IPS-15b (cell line): ENCODE data around the gene ORC2.
A peak's percentile ranks its signal among the peaks of the same experiment; 100 is the strongest.
"Not testable (repeated sequence)": the region's sequence is repeated elsewhere in the genome, so short reads cannot be mapped to it uniquely, and the experiment has no call there.

Experiments used
- H3K27me3 ChIP-seq: one replicate; pipeline ENCODE4 v1.6.1; 2013; ENCODE audit warnings: low read length; ENCODE audit not compliant: control insufficient read depth, insufficient read depth
- H3K36me3 ChIP-seq: one replicate; pipeline ENCODE4 v1.6.1; 2013; ENCODE audit warnings: low read length; ENCODE audit not compliant: control insufficient read depth, insufficient read depth
- H3K4me1 ChIP-seq: one replicate; pipeline ENCODE4 v1.6.1; 2013; ENCODE audit warnings: mild to moderate bottlenecking, low read length; ENCODE audit not compliant: control insufficient read depth, insufficient read depth
- H3K4me3 ChIP-seq: one replicate; pipeline ENCODE4 v1.5.1; 2013; ENCODE audit warnings: low read depth, low read length
- H3K9ac ChIP-seq: one replicate; pipeline ENCODE4 v1.6.1; 2013; ENCODE audit warnings: low read depth, mild to moderate bottlenecking, low read length
- H3K9me3 ChIP-seq: one replicate; pipeline ENCODE4 v1.6.1; 2013; ENCODE audit warnings: mild to moderate bottlenecking, low read length; ENCODE audit not compliant: control insufficient read depth, insufficient read depth

Gene ORC2

DNA sequence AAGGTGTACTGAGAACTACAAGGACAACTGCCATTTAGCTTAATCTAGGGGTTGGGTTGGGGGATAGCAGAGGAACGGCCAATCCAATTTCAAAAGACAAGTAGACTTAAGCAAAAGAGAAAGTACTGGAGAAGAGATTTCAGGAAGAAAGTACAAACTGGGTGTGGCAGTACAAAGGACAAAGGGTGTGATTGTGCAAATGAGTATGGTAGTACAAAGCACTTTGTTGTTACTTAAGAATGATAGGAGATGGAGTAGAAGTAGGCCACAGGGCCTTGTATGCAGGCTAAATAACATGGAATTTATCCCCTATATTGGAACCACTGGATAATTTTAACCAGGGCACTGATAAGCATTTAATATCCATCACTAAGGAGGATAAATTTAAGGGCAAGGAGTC lies 4.7 kb upstream of the ORC2 start:
- Histone ChIP-seq H3K9me3 (no peaks in the 10 kb centered on the region), H3K27me3 (no peaks in the 10 kb centered on the region), H3K9ac (no peak overlapping the region), H3K4me1 (peaks cover 2% of the 10 kb centered on the region), H3K4me3 (no peak overlapping the region), H3K36me3 (no peaks in the 10 kb centered on the region)

DNA sequence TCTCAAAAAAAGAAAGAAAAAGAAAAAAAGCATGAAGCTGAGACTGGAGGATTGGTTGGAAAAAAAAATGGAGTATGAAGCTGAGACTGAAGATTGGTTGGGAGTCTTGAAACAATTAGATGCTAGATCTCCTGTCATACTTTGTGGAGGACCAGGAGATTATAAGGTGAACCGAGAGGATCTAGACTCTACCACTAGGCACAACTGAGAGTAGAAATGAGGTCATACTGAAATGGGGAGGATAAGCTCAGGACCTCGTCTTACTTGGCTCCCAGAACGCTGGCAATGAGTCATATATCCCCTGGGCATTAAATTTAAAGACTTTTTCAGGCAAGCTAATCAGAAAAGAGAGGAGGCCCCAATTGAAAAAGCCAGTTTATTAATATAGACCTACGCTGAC lies 3.3 kb upstream of the ORC2 start:
- no peak overlapping the region for H3K4me3 ChIP-seq
- no peaks in the 10 kb centered on the region for H3K36me3 ChIP-seq
- H3K9me3 ChIP-seq = no peaks in the 10 kb centered on the region
- H3K4me1 ChIP-seq = peaks cover 2% of the 10 kb centered on the region
- H3K9ac ChIP-seq = no peak overlapping the region
- no peaks in the 10 kb centered on the region for H3K27me3 ChIP-seq

DNA sequence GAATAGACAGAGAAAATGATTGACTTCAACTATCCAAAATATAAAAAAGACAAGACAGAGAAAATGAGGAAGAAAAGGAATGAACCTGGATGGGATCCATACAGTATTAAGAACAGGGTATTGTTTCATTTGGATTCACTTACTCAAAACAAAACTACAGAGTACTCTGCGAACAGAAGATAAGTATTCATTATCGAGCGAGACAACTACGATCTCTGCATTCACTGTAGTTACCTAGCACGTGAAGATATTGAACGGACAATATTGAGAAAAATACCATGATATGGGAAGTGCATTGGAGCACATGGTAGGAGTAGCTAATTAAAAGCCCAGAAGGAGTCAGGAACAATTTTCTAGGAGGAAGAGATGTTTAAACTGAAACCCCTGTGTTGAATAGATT lies 1.0 kb upstream of the ORC2 start:
- H3K9me3 ChIP-seq = no peaks in the 10 kb centered on the region
- no peaks in the 10 kb centered on the region for H3K36me3 ChIP-seq
- H3K4me3 ChIP-seq = peak overlapping the region; percentile 94
- H3K9ac ChIP-seq = peak overlapping the region; percentile 51
- H3K27me3 ChIP-seq = no peaks in the 10 kb centered on the region
- peaks cover 2% of the 10 kb centered on the region for H3K4me1 ChIP-seq

DNA sequence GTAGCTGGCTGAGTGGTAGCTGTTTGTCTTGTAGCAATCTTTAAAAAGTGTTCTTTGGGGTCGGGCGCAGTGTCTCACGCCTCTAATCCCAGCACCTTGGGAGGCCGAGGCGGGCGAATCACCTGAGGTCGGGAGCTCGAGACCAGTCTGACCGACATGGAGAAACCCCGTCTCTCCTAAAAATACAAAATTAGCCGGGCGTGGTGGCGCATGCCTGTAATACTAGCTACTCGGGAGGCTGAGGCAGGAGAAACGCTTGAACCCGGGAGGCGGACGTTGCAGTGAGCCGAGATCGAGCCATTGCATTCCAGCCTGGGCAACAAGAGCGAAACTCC lies 425 bp upstream of the ORC2 start:
- peak overlapping the region; percentile 94 for H3K4me3 ChIP-seq

DNA sequence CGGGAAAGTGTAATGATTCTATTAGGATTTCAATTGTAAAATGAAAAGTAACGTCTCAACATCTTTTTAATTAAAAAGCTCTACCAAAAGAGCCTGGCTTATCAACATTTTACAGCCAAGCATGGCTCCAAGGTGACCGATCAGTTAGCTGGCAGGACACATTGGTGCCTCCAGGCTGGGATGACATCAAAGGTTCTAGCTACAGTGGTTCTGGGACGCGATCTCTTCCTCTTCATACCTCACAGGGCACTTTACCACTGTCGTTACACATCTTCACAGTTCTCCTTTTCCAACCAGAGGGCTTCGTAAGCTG lies 693 bp downstream of the ORC2 start:
- Histone ChIP-seq H3K27me3 (no peaks in the 10 kb centered on the region), H3K9ac (peak overlapping the region; percentile 97), H3K9me3 (no peaks in the 10 kb centered on the region), H3K4me3 (peak overlapping the region; percentile 94), H3K4me1 (peaks cover 2% of the 10 kb centered on the region), H3K36me3 (no peaks in the 10 kb centered on the region)

More for the DNA sequence above, 425 bp upstream of the ORC2 start:
- not testable (repeated sequence) for H3K4me1 ChIP-seq, H3K9me3 ChIP-seq, H3K36me3 ChIP-seq, H3K27me3 ChIP-seq
- H3K9ac ChIP-seq = peak overlapping the region; percentile 51

DNA sequence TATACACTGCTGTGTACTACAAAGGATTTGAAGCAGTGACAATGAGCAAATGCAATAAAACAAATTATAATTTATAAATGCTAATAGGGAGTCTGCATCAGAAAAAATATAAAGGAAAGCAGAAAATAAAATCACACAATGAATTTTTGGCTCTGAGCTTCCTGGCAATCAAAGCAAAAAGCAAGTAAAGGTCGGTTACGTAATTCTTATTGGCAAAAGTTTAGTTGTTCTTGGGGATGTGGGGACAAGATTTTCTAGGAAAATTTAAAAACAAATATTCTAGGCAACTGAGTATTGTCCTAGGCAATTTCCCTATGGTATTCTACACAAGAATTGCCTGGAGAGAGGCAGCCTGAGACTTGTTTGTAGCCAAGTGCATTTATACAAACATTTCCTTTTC lies 1.8 kb downstream of the ORC2 start:
- Histone ChIP-seq H3K4me1 (peaks cover 2% of the 10 kb centered on the region), H3K36me3 (peaks cover 6% of the 10 kb centered on the region), H3K9ac (no peak overlapping the region), H3K9me3 (no peaks in the 10 kb centered on the region), H3K27me3 (no peaks in the 10 kb centered on the region), H3K4me3 (no peak overlapping the region)

DNA sequence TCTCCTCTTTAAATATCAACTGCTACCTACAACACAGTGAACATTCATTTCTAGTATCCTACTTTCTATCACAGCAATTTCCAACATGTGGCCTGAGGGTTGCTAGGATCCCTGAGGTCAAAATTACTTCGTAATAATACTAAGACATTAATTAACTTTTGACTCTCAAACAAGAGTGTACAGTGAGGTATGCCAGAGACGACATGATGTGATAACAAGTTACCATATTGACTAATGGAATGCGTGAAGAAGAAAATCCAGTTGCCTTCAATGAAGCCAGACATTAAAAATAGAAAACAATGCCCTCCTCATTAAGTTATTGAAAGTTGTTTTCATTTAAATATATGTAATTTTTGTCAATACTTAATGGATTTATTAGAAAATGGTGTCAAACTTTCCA lies 13.1 kb downstream of the ORC2 start:
- no peaks in the 10 kb centered on the region for H3K9me3 ChIP-seq
- H3K9ac ChIP-seq = no peak overlapping the region
- no peaks in the 10 kb centered on the region for H3K4me1 ChIP-seq
- no peak overlapping the region for H3K4me3 ChIP-seq
- H3K36me3 ChIP-seq = peaks cover 4% of the 10 kb centered on the region
- H3K27me3 ChIP-seq = no peaks in the 10 kb centered on the region

DNA sequence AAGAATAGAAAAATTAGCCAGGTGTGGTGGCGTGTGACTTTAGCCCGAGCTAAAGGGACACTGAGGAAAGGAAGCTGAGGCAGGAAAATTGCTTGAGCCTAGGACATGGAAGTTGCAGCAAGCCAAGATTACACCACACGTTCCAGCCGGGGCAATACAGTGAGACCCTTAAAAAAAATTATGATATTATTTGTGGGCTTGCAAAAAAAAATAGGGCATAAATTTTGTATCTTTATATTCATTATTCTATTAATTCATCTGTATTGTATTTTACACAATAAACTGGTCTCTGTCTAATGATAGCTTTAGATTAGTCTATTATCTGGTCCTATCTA lies 18.1 kb downstream of the ORC2 start:
- no peaks in the 10 kb centered on the region for H3K9me3 ChIP-seq
- H3K36me3 ChIP-seq = no peaks in the 10 kb centered on the region
- no peaks in the 10 kb centered on the region for H3K27me3 ChIP-seq
- H3K4me3 ChIP-seq = no peak overlapping the region
- H3K9ac ChIP-seq = no peak overlapping the region
- no peaks in the 10 kb centered on the region for H3K4me1 ChIP-seq

DNA sequence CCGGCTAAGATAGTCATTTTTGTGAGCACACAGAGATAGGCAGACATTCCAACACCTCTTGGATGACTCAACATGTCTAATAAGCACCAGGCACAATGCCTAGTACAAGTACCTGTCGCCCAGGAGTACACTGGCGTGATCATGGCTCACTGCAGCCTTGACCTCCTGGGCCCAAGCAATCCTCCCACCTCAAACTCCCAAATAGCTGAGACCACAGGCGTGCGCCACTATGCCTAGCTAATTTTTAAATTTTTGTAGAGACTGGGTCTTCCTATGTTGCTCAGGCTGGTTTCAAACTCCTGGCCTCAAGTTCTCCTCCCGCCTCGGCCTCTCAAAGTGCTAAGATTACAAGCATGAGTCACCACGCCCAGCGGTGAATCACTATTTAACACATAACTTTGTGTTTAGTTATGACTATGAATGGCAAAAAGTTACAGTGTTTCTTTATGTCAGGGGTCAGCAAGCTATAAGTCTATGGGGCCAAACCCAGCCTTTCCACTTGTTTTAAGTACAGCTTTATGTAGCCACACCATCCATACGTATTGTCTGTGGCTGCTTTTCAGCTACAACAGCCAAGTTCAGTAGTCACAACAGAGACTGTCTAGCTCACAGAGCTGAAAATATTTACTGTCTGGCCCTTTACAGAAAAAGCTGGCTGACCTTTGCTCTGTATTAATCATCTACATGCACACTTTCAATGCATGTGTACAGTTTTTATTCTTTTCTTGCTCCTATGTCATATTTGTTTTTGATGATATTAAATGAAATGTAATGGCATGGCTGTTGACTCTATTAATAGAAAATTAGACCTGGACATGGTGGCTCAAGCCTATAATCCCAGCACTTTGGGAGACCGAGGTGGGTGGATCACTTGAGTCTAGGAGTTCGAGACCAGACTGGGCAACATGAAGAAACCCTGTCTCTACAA lies 18.7 kb downstream of the ORC2 start:
- no peaks in the 10 kb centered on the region for H3K4me1 ChIP-seq
- H3K9me3 ChIP-seq = no peaks in the 10 kb centered on the region
- H3K36me3 ChIP-seq = no peaks in the 10 kb centered on the region
- H3K4me3 ChIP-seq = no peak overlapping the region
- no peak overlapping the region for H3K9ac ChIP-seq
- no peaks in the 10 kb centered on the region for H3K27me3 ChIP-seq

DNA sequence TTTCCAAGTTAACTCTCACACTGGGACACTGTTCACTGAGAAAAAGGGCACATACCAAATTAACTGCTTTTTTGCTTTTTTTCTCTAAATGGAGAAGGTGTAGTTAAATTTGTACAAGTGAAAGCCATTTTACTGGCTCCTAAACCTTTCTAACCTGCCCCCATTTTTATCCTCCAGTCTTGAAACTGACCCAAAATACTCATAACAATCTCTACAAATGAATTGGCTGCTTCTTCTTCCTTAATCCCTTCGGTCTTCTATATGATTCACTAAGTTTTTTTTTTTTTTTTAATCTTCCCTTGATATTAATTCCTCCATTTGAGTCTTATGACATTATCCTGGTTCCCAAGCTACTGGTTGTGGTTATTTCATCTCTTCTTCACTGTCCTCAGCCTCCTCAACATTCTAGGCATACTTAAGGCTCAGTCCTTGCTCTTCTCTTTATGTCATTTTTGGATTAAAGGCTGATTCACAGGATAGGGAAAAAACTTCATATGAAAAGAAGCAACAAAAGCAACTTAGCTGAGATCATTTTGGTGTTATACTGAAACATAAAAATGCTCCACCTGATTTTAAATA lies 19.8 kb downstream of the ORC2 start:
- Histone ChIP-seq H3K9me3 (no peaks in the 10 kb centered on the region), H3K27me3 (no peaks in the 10 kb centered on the region), H3K4me3 (no peak overlapping the region), H3K36me3 (no peaks in the 10 kb centered on the region), H3K9ac (no peak overlapping the region), H3K4me1 (no peaks in the 10 kb centered on the region)

DNA sequence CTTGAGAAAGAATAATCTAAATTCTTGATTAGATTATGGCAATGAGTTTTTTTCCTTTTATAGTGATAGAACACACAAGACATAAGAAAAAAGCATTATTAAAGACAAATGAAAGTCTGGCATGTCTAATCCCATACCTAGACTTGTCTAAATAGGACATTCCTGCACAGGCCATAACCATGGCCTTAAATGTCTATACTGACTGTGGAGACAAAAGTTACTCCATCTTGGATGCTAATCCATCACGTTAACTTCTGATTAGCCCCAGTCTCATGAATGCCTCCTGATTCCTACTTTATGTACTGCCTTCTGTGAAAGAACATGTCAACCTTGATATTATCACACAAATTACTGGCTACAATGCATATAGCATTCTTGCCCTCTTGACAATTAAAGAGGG lies 23.6 kb downstream of the ORC2 start:
- H3K27me3 ChIP-seq = no peaks in the 10 kb centered on the region
- H3K4me3 ChIP-seq = no peak overlapping the region
- no peaks in the 10 kb centered on the region for H3K9me3 ChIP-seq
- no peaks in the 10 kb centered on the region for H3K36me3 ChIP-seq
- H3K9ac ChIP-seq = no peak overlapping the region
- H3K4me1 ChIP-seq = no peaks in the 10 kb centered on the region

DNA sequence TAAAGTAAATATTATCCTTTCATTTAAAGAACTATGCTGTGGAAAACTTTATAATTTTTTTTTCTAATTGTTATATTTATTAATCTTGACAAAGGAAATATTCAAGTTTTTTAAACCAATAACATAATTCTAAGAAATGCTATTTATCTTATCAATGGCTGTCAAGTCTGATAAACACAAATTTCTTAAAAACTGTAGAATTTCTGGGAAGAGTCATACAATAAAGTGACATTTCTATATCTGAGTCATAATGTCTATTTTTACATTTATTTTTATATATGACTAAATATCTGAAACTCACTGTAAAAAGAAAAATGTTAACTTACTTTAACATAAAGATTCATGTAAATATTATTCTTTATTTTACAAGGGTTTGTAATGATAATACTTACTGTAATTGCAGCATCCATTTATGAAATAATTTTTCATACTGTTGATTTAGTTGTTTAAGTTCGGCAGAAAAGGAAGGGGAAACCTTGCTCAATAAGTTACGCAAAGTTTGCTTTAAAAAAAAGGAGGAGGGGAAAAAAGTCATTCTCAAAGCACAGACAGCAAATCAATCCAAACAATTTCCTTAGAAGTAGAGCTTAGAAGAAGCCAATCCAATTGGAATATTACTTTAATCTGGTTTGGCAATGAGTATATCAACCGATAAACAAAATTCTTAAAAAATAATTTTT lies 32.4 kb downstream of the ORC2 start:
- Histone ChIP-seq H3K4me1 (no peaks in the 10 kb centered on the region), H3K9me3 (no peaks in the 10 kb centered on the region), H3K9ac (no peak overlapping the region), H3K36me3 (peaks cover 8% of the 10 kb centered on the region), H3K4me3 (no peak overlapping the region), H3K27me3 (no peaks in the 10 kb centered on the region)
